ENCODE data around the gene TCL1A. TPM values are rescaled to one million over a fixed set of nuclear protein-coding genes. Genes with fewer than 3 reads are reported as not detected.
A peak's percentile ranks its signal among the peaks of the same experiment; 100 is the strongest.

Gene TCL1A
- total and polyA plus RNA-seq, 12 donors = 0.22 to 0.33 TPM; not detected in 10

GRCh38 chr14:95701846-95702221, 12.1 kb downstream of the TCL1A start:
- no peak overlapping the region for H3K4me3 ChIP-seq
- intact Hi-C loops (cut with DNase I) = no loop called here
- H3K4me1 ChIP-seq (replicated peaks in 1 of 2) = no peaks in the 10 kb centered on the region
- H3K27me3 ChIP-seq = no peaks in the 10 kb centered on the region
- H3K27ac ChIP-seq = no peak overlapping the region
- H3K9me3 ChIP-seq (replicated peaks in 1 of 3) = no peaks in the 10 kb centered on the region
- 25 to 42% (median 31%) methylated on average over 4 of the region's 4 CpGs for WGBS, 4 donors
- DNase-seq = peak in 1 of 7 donors; percentile 19
- H3K36me3 ChIP-seq (replicated peaks in 1 of 2) = no peaks in the 10 kb centered on the region
- TF ChIP-seq POLR2A (IDR thresholded peaks at IDR 0.05) = no peak
- TF ChIP-seq, protein P1, sequence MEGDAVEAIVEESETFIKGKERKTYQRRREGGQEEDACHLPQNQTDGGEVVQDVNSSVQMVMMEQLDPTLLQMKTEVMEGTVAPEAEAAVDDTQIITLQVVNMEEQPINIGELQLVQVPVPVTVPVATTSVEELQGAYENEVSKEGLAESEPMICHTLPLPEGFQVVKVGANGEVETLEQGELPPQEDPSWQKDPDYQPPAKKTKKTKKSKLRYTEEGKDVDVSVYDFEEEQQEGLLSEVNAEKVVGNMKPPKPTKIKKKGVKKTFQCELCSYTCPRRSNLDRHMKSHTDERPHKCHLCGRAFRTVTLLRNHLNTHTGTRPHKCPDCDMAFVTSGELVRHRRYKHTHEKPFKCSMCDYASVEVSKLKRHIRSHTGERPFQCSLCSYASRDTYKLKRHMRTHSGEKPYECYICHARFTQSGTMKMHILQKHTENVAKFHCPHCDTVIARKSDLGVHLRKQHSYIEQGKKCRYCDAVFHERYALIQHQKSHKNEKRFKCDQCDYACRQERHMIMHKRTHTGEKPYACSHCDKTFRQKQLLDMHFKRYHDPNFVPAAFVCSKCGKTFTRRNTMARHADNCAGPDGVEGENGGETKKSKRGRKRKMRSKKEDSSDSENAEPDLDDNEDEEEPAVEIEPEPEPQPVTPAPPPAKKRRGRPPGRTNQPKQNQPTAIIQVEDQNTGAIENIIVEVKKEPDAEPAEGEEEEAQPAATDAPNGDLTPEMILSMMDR (IDR thresholded peaks at IDR 0.05) = no peak

GRCh38 chr14:95700221-95700976, 13.5 kb downstream of the TCL1A start:
- H3K9me3 ChIP-seq (replicated peaks in 1 of 3) = no peaks in the 10 kb centered on the region
- no peaks in the 10 kb centered on the region for H3K4me1 ChIP-seq (replicated peaks in 1 of 2)
- no peak for TF ChIP-seq POLR2A (IDR thresholded peaks at IDR 0.05)
- TF ChIP-seq, protein P1 (IDR thresholded peaks at IDR 0.05) = no peak
- no peaks in the 10 kb centered on the region for H3K27me3 ChIP-seq
- H3K27ac ChIP-seq = no peak overlapping the region
- WGBS, 4 donors = 64 to 71% (median 66%) methylated on average over 5 of the region's 5 CpGs
- no peaks in the 10 kb centered on the region for H3K36me3 ChIP-seq (replicated peaks in 1 of 2)
- DNase-seq = no peak
- H3K4me3 ChIP-seq = no peak overlapping the region
- intact Hi-C loops (cut with DNase I) = no loop called here

- Histone ChIP-seq H3K36me3 (replicated peaks in 1 of 2) (no peaks in the 10 kb centered on the region), H3K4me3 (no peak overlapping the region), H3K27me3 (no peaks in the 10 kb centered on the region), H3K9me3 (replicated peaks in 1 of 3) (no peaks in the 10 kb centered on the region), H3K4me1 (replicated peaks in 1 of 2) (no peaks in the 10 kb centered on the region), H3K27ac (no peak overlapping the region)
- TF ChIP-seq POLR2A (IDR thresholded peaks at IDR 0.05) = no peak
- TF ChIP-seq, protein P1 (IDR thresholded peaks at IDR 0.05) = no peak
- no peak for DNase-seq
- intact Hi-C loops (cut with DNase I) = no loop called here
- WGBS, 4 donors = 66 to 83% (median 79%) methylated on average over 5 of the region's 5 CpGs
Measured at GRCh38 chr14:95699412-95699811, 14.5 kb downstream of the TCL1A start.

- no peaks in the 10 kb centered on the region for H3K27me3 ChIP-seq
- H3K27ac ChIP-seq = no peak overlapping the region
- H3K9me3 ChIP-seq (replicated peaks in 1 of 3) = no peaks in the 10 kb centered on the region
- H3K36me3 ChIP-seq (replicated peaks in 1 of 2) = no peaks in the 10 kb centered on the region
- H3K4me1 ChIP-seq (replicated peaks in 1 of 2) = no peaks in the 10 kb centered on the region
- DNase-seq = no peak
- TF ChIP-seq POLR2A (IDR thresholded peaks at IDR 0.05) = no peak
- TF ChIP-seq, protein P1 (IDR thresholded peaks at IDR 0.05) = no peak
- intact Hi-C loops (cut with DNase I) = no loop called here
- H3K4me3 ChIP-seq = no peak overlapping the region
Measured at GRCh38 chr14:95698287-95698686, 15.6 kb downstream of the TCL1A start.

All from adrenal gland (tissue), 12 donors.